GM23248 (cell line): ENCODE results near the gene TRIO. TPM values are rescaled to one million over a fixed set of nuclear protein-coding genes. Genes with fewer than 3 reads are reported as not detected.
"Not testable (repeated sequence)": the region's sequence is repeated elsewhere in the genome, so short reads cannot be mapped to it uniquely, and the experiment has no call there.

ENCODE experiments used
- DNase-seq: peaks from one replicate; pipeline ENCODE4 v3.0.0-alpha.2; 2015
- H2AFZ ChIP-seq: fragments of 200-600 bp; sonication (generic); 2 replicates; pipeline ENCODE4 v1.6.1; 2016; ENCODE audit warnings: antibody characterized with exemption
- H3F3A ChIP-seq: fragments of 200-600 bp; sonication (generic); 2 replicates; pipeline ENCODE4 v1.6.1; 2016; ENCODE audit warnings: mild to moderate bottlenecking, antibody characterized with exemption, mixed run types; ENCODE audit not compliant: insufficient read depth
- H3K27ac ChIP-seq: fragments of 200-600 bp; sonication (generic); 2 replicates; pipeline ENCODE4 v1.5.1; 2016; ENCODE audit warnings: mild to moderate bottlenecking
- H3K27me3 ChIP-seq: fragments of 200-600 bp; sonication (generic); replicated peaks from 2 replicates; pipeline ENCODE4 v1.6.1; 2016; ENCODE audit warnings: mild to moderate bottlenecking; ENCODE audit not compliant: insufficient read depth
- H3K36me3 ChIP-seq: fragments of 200-600 bp; sonication (generic); 2 replicates; pipeline ENCODE4 v1.6.1; 2016; ENCODE audit warnings: low read depth, mild to moderate bottlenecking
- H3K4me1 ChIP-seq: fragments of 200-600 bp; sonication (generic); 2 replicates; pipeline ENCODE4 v1.6.1; 2016; ENCODE audit warnings: mild to moderate bottlenecking; ENCODE audit not compliant: insufficient read depth
- H3K4me2 ChIP-seq: fragments of 200-600 bp; sonication (generic); one replicate; pipeline ENCODE4 v1.6.1; 2016; ENCODE audit warnings: mild to moderate bottlenecking; ENCODE audit not compliant: unreplicated experiment
- H3K4me3 ChIP-seq: fragments of 200-600 bp; sonication (generic); 2 replicates; pipeline ENCODE4 v1.5.1; 2016; ENCODE audit warnings: mild to moderate bottlenecking
- H3K79me2 ChIP-seq: fragments of 200-600 bp; sonication (generic); 2 replicates; pipeline ENCODE4 v1.6.1; 2016; ENCODE audit warnings: mild to moderate bottlenecking; ENCODE audit not compliant: insufficient read depth
- H3K9ac ChIP-seq: fragments of 200-600 bp; sonication (generic); 2 replicates; pipeline ENCODE4 v1.6.1; 2016; ENCODE audit warnings: mild to moderate bottlenecking
- H3K9me2 ChIP-seq: fragments of 200-600 bp; sonication (generic); 2 replicates; pipeline ENCODE4 v1.6.1; 2016; ENCODE audit warnings: mixed run types, mild to moderate bottlenecking, moderate library complexity; ENCODE audit not compliant: insufficient read depth
- H3K9me3 ChIP-seq: fragments of 200-600 bp; sonication (generic); one replicate; pipeline ENCODE4 v1.6.1; 2017; ENCODE audit warnings: low read depth
- H4K20me1 ChIP-seq: fragments of 200-600 bp; sonication (generic); 2 replicates; pipeline ENCODE4 v1.6.0; 2016; ENCODE audit not compliant: insufficient read depth
- EZH2 ChIP-seq: fragments of 200-600 bp; sonication (generic); IDR thresholded peaks from 2 replicates; pipeline ENCODE4 v1.6.1; 2018; ENCODE audit warnings: antibody characterized with exemption, mild to moderate bottlenecking; ENCODE audit not compliant: insufficient read depth, poor library complexity, severe bottlenecking
- EZH2phosphoT487 ChIP-seq: fragments of 200-600 bp; sonication (generic); IDR thresholded peaks from 2 replicates; pipeline ENCODE4 v1.6.1; 2018; ENCODE audit warnings: antibody characterized with exemption, moderate library complexity, mild to moderate bottlenecking, low read depth; ENCODE audit not compliant: insufficient read depth
- WGBS, 2 experiments: methylation state at CpG; one replicate each; pipeline ENCODE4 v1.1.6; 2015 to 2017; ENCODE audit warnings: low lambda C conversion rate in 2 of 2, low coverage in 1 of 2; ENCODE audit errors: missing lambda C conversion rate in 2 of 2; 5-methylcytosine and 5-hydroxymethylcytosine counted together
- in situ Hi-C: fragments of 300-500 bp; cut with MboI; formaldehyde crosslinking; loops from 2 replicates; pipeline ENCODE4 v1.15.0; 2020
- polyA plus RNA-seq: library from polyadenylated mRNA; unstranded; fragments of >200 nt; fragmentation: Nextera tagmentation; extraction: Ambion mirVana; gene quantifications from 2 replicates; pipeline ENCODE4 v1.2.1, GENCODE V29; 2016
- total RNA-seq: library from RNA; depleted of rRNA; stranded (reverse); fragments of >200 nt; shearing (Covaris generic); gene quantifications from 2 replicates; pipeline ENCODE4 v1.2.3, GENCODE V29; 2014

TRIO gene
- total and polyA plus RNA-seq, 2 experiments from 2014 or later: 28.1 to 198 TPM

DNA sequence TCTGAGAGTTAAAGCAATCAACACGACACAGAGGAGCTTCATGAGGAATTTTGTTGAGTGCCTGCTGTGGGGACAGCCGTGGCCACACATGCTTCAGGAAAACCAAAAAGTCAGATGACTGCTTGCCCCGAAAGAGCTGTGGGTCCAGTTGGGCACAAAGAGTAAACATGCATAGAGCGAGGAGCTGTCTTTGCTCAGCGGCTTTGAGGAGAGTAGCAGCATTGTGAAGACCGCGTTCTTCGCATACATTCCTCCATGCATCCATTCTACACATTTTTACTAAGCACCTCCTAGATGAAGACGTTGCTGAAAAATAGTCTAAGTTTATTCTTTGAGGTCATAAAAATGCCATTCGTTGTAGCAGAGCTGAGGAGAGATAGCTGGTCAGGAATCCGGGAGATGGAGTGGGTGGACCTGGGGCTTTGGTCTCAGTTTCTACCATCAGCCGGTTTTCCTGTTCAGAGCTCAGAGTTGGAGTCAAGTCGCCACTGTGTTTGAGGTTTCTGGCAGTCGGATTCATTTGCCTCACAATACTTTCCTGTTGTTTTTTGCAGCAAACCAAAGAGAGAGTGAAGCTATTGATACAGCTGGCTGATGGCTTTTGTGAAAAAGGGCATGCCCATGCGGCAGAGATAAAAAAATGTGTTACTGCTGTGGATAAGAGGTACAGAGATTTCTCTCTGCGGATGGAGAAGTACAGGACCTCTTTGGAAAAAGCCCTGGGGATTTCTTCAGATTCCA lies 243.9 kb downstream of the TRIO start:
- peaks cover 86% of the 10 kb centered on the region for H3K36me3 ChIP-seq
- no peaks in the 10 kb centered on the region for H3K9me2 ChIP-seq
- WGBS, 2 experiments: 88% methylated on average over 16 of the region's 16 CpGs
- no peak overlapping the region for H3K9ac ChIP-seq
- H2AFZ ChIP-seq: no peak overlapping the region
- H3K4me1 ChIP-seq: no peaks in the 10 kb centered on the region
- H3K4me2 ChIP-seq: no peak overlapping the region
- no peaks in the 10 kb centered on the region for H3K9me3 ChIP-seq
- peaks cover 95% of the 10 kb centered on the region for H3K79me2 ChIP-seq
- no peak for DNase-seq
- H4K20me1 ChIP-seq: no peaks in the 10 kb centered on the region
- TF ChIP-seq EZH2 (no peak), EZH2phosphoT487 (no peak)
- no peak overlapping the region for H3K27ac ChIP-seq
- H3K27me3 ChIP-seq: no peaks in the 10 kb centered on the region
- no peak overlapping the region for H3K4me3 ChIP-seq
- in situ Hi-C loops: no loop called here
- H3F3A ChIP-seq: peaks cover 90% of the 10 kb centered on the region

DNA sequence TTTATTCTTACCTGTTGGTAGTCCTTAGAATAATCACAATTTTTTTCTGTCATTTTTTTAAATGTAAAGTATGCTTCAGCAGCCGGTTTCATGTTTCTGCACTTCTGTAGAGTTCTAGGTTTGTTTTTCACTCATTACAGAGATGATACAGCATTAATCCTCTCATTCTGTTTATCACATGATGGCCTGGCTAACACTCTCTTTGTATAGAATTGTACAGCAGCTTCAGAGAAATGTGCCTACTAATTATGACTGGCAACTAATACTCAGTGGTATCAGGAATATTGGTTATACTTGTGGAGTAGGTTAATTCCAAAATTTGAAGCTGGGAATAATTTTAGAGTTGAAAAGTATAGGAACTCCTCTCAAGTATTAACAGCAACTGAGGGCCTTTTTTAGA lies 245.6 kb downstream of the TRIO start:
- Histone ChIP-seq H3F3A (peaks cover 95% of the 10 kb centered on the region), H3K9me2 (no peaks in the 10 kb centered on the region), H2AFZ (no peak overlapping the region), H3K4me3 (no peak overlapping the region), H3K9me3 (no peaks in the 10 kb centered on the region), H3K27ac (no peak overlapping the region; the same call in 1 of the 2 replicates), H3K4me2 (no peak overlapping the region), H4K20me1 (no peaks in the 10 kb centered on the region), H3K79me2 (peaks cover 95% of the 10 kb centered on the region), H3K4me1 (no peaks in the 10 kb centered on the region), H3K27me3 (no peaks in the 10 kb centered on the region), H3K36me3 (peaks cover 90% of the 10 kb centered on the region), H3K9ac (no peak overlapping the region)
- TF ChIP-seq EZH2phosphoT487 (no peak), EZH2 (no peak)
- WGBS, 2 experiments: 95% methylated on average over 1 of the region's 1 CpG
- in situ Hi-C loops: no loop called here
- no peak for DNase-seq

DNA sequence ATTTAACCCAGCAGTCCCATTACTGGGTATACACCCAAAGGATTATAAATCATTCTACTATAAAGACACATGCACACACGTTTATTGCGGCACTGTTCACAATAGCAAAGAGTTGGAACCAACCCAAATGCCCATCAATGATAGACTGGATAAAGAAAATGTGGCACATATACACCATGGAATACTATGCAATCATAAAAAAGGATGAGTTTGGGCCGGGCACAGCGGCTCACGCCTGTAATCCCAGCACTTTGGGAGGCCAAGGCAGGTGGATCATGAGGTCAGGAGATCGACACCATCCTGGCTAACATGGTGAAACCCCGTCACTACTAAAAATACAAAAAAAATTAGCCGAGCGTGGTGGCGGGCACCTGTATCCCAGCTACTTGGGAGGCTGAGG lies 249.4 kb downstream of the TRIO start:
- in situ Hi-C loops: loop anchor here (10.0 kb wide), 1 partner anchor 252 kb away; no protein-coding TSS in a partner anchor
- not testable (repeated sequence) for H3K9me3 ChIP-seq, H3K27me3 ChIP-seq, H3K9me2 ChIP-seq, H3K4me3 ChIP-seq, H4K20me1 ChIP-seq, H3K27ac ChIP-seq, DNase-seq, H3K4me2 ChIP-seq, H2AFZ ChIP-seq, H3K9ac ChIP-seq
- Histone ChIP-seq H3K79me2 (peaks cover 88% of the 10 kb centered on the region), H3K4me1 (peaks cover 11% of the 10 kb centered on the region), H3K36me3 (peaks cover 95% of the 10 kb centered on the region), H3F3A (peaks cover 95% of the 10 kb centered on the region)
- 95 to 98% methylated on average over 10 of the region's 10 CpGs for WGBS, 2 experiments

- Histone ChIP-seq H3K4me3 (no peak overlapping the region), H2AFZ (no peak overlapping the region), H4K20me1 (no peaks in the 10 kb centered on the region), H3K36me3 (peaks cover 83% of the 10 kb centered on the region), H3K27me3 (no peaks in the 10 kb centered on the region), H3K9me3 (no peaks in the 10 kb centered on the region), H3K9ac (no peak overlapping the region), H3K4me2 (no peak overlapping the region), H3K4me1 (peaks cover 29% of the 10 kb centered on the region), H3K79me2 (peaks cover 70% of the 10 kb centered on the region), H3F3A (peaks cover 95% of the 10 kb centered on the region), H3K27ac (no peak overlapping the region), H3K9me2 (no peaks in the 10 kb centered on the region)
- 82 to 84% methylated on average over 7 of the region's 7 CpGs for WGBS, 2 experiments
- TF ChIP-seq EZH2phosphoT487 (no peak), EZH2 (no peak)
- in situ Hi-C loops: loop anchor here (10.0 kb wide), 1 partner anchor 250 kb away; no protein-coding TSS in a partner anchor
- DNase-seq: no peak
Measured at GRCh38 chr5:14394365-14394764, 251.2 kb downstream of the TRIO start.
